Measurements from ENCODE around the gene LYSMD1.

DNA sequence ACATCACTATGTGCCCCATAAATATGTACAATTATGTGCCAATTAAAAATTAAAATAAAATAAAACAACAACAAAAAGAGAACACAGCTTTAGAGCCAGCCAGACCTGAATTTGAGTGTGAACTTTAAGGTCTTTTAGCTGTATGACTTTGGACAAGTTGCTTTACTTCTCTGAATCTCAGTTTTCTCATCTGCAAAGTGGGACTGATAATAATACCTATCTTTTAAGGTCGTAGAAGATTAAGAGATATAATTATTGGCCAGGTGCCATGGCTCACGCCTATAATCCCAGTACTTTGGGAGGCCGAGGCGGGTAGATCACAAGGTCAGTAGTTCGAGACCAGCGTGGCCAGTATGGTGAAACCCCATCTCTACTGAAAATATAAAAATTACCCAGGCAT, 27.6 kb upstream of the LYSMD1 start:
- no peak for TF ChIP-seq MAZ (IDR thresholded peaks at IDR 0.05; ENCODE audit: borderline replicate concordance, low read depth, low read length)
- TF ChIP-seq RFX5 (IDR thresholded peaks at IDR 0.05; ENCODE audit: low read depth, low read length): no peak
- TF ChIP-seq NFE2L2 (IDR thresholded peaks at IDR 0.05; ENCODE audit: low read depth, low read length): no peak
- TF ChIP-seq, protein P1, sequence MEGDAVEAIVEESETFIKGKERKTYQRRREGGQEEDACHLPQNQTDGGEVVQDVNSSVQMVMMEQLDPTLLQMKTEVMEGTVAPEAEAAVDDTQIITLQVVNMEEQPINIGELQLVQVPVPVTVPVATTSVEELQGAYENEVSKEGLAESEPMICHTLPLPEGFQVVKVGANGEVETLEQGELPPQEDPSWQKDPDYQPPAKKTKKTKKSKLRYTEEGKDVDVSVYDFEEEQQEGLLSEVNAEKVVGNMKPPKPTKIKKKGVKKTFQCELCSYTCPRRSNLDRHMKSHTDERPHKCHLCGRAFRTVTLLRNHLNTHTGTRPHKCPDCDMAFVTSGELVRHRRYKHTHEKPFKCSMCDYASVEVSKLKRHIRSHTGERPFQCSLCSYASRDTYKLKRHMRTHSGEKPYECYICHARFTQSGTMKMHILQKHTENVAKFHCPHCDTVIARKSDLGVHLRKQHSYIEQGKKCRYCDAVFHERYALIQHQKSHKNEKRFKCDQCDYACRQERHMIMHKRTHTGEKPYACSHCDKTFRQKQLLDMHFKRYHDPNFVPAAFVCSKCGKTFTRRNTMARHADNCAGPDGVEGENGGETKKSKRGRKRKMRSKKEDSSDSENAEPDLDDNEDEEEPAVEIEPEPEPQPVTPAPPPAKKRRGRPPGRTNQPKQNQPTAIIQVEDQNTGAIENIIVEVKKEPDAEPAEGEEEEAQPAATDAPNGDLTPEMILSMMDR (conservative IDR thresholded peaks at IDR 0.05; ENCODE audit: low read depth, low read length): no peak
- no peak for TF ChIP-seq CHD1 (IDR thresholded peaks at IDR 0.05; ENCODE audit: low read depth, low read length)
- TF ChIP-seq, protein P2, sequence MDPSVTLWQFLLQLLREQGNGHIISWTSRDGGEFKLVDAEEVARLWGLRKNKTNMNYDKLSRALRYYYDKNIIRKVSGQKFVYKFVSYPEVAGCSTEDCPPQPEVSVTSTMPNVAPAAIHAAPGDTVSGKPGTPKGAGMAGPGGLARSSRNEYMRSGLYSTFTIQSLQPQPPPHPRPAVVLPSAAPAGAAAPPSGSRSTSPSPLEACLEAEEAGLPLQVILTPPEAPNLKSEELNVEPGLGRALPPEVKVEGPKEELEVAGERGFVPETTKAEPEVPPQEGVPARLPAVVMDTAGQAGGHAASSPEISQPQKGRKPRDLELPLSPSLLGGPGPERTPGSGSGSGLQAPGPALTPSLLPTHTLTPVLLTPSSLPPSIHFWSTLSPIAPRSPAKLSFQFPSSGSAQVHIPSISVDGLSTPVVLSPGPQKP (IDR thresholded peaks at IDR 0.05; ENCODE audit: borderline replicate concordance, low read depth, low read length): no peak
- TF ChIP-seq RCOR1 (IDR thresholded peaks at IDR 0.05; ENCODE audit: insufficient replicate concordance, low read length): no peak
- TF ChIP-seq POLR2A (IDR thresholded peaks at IDR 0.05; ENCODE audit: low read depth, low read length): no peak
- TF ChIP-seq FOS (IDR thresholded peaks at IDR 0.05; ENCODE audit: low read depth, low read length): no peak
- no peak for TF ChIP-seq SMC3 (IDR thresholded peaks at IDR 0.05; ENCODE audit: low read depth, low read length)

Data from IMR-90 (cell line).